GM18526 (cell line): ENCODE data around the gene WWOX.

Source experiments
- POLR2A ChIP-seq: IDR thresholded peaks from 3 replicates; pipeline ENCODE4 v1.6.1; 2011; ENCODE audit not compliant: insufficient read length; ENCODE audit errors: extremely low read depth

Gene WWOX

DNA sequence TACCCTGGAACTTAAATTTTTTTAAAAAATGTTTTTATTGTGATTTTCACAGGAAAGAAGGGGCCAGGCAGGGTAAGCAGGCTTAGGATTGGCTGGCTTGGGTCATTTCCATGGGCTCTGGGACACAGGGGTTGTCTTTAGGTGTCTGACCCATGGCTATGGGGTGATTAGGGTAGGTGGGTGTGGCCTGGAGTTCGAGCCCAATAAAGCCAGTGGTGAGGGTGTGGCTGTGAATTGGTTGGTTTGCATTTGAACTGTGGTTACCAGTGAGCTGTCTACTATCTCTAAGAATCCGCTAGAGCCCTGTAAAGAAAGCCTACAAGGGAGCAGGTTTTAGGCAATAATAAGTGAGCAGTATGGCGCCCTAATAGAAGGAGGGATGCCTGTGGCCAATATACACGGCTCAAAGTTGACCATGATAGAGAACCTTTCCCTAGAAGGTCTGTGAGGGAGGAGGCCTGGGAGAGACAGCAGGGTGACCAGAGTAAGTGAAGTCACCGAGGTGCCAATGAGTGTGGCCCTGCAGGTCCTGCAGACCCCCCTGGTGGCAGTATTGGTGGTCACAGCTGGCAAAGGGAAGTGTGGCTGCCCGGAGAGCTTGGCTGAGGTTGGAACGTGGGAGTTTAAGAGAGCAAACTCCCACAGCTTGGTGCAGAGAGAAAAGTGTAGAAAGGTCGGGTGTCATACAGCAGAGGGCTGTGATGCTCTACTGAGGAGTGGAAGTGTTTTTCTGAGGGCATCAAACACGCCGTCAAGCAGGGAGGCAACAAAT, 454.0 kb downstream of the WWOX start:
- no peak for TF ChIP-seq POLR2A

DNA sequence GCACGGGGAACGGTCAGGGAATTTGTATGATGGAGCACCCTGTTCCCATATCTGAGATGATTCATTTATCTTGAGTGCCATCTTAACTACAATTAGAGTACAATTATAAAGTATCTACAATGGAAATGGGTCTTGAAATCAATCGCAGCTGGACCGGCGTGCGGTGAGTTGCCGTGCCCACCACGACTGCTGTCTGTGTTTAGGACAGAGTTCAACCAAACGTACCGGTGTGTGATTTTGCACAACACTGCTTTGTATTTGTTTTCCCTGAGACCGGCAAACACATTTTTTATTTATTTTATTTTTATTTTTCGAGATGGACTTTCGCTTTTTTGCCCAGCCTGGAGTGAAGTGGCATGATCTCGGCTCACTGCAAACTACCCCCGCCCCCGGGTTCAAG, 457.0 kb downstream of the WWOX start:
- TF ChIP-seq POLR2A = no peak

DNA sequence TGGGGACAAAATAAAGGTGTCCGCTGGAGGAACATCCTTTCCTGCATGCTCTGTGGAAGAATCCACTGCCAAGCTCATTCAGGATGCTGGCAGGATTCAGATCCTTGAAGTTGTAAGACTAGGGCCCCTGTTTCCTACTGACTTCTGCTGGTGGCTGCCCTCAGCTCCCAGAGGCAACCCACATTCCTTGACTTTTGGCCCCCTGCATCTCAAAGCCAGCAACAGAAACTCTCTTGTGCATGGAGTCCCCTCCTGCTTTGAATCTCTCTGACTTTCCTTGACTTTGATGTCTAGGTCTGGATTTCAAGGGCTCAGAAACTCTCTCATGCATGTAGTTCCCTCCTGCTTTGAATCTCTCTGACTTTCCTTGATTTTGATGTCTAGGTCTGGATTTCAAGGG, 461.5 kb downstream of the WWOX start:
- no peak for TF ChIP-seq POLR2A

DNA sequence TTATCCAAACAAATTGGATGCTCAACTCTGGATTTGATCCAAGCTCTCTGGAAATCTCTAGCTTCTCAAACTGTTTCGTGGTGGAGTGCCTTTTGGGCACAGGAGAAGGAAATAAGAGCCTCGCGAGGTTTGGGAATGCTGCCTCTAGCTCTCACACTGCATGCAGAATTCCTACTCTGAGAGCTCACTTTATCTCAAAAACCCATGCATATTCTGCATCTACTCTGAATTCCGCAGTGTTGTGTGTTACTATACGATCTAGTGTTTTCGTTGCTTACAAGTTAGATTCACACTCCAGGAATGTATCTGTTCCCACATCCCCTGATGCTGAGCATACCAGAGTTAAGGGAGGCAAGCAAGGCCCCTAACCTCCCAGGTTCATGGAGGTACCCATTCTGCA, 462.7 kb downstream of the WWOX start:
- no peak for TF ChIP-seq POLR2A

DNA sequence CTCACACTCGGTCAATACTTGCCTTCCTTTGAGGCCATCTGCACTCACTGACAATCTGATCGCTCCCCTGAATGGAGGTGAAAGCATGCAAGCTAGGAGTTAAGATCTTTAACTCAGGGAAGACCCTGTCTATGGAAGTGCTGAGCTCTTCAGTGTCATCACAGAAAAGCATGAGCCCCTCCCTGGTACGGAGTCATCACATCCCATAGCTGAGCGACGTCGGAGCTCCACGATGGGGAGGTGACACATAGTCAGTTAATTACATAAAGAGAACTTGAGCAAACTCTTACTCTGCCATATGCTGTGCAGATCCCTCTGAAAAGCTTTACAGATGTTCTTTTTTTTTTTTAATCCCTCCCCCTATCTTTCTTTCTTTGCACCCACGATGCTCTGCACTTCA, 463.2 kb downstream of the WWOX start:
- TF ChIP-seq POLR2A = no peak

DNA sequence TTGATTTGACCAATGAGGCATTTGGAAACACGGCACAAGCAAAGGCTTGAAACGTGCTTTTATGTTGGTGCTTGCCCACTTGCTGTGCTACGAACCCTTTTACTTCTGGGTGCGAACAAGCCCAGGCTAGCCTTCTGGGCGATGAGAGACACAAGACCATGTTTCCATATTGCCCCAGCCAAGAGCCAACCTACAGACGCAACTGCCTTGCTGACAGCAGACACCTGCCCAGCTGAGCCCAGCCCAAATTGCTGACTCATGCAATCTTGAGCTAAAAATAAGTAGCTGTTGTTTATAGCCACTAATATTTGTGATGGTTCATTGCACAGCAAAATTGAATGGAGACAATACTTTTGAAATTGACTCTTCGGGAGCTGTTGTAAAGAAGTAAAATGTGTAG, 464.5 kb downstream of the WWOX start:
- TF ChIP-seq POLR2A = no peak

DNA sequence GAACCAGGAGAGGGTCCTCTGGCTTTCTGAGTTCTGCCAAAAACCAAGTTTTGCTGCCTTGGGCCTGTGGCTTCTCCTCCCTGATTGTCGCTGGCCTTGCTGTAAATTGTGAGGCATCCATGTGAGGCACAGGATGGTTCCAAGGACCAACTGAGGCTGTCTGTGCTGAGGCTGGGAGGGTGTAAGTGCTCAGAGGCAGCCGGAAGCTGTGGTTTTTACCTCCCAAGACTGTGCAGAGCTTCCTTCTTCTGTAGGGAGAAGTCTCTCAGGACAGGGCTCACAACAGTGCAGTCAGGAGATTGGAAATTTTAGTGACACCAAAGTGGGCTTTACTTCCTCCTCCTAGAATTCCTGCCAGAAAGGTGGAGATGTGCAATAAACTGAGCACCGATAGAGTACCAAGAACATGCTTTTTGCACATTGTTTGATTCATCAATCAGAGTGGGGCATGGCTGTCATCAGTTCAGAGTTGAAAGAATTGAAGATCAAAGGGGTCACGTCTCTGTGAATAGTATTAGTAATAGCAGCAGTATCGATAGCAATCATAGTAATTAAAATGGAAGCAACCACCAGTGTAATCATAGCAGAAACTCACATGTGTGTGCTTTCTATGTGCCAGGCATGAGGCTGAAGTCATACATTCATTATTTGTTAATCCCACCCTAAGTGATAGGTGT, 467.1 kb downstream of the WWOX start:
- TF ChIP-seq POLR2A = no peak

DNA sequence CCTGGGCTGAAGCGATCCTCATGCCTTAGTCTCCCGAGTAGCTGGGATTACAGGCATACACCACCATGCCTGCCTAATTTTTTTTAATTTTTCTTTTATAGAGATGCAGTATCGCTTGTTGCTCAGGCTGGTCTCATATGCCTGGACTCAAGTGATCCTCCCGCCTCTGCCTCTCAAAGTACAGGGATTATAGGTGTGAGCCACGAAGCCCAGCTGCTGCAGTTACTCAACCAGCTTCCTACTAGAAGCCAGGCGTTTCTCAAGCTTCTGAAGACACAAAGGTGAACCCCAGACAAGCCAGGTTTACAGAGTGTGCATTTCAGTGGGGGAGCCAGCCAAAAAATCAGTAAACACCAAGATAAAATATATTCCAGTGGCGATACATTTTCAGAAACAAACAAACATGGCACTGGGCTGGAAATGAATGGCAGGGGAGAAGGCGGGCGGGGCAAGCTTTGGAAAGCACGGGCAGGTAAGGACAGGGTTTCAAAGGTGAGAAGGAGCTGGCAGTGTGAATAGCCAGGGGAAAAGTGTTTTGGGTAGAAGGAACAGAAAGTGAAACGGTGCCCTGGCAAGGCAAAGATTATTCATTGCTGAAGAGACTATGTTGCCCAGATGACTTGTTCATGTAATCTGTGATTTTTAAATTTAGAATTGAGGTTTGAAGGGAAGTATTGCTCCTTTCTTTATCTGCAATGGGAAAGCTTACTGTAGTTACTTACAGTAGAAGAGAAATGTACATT, 471.1 kb downstream of the WWOX start:
- no peak for TF ChIP-seq POLR2A

DNA sequence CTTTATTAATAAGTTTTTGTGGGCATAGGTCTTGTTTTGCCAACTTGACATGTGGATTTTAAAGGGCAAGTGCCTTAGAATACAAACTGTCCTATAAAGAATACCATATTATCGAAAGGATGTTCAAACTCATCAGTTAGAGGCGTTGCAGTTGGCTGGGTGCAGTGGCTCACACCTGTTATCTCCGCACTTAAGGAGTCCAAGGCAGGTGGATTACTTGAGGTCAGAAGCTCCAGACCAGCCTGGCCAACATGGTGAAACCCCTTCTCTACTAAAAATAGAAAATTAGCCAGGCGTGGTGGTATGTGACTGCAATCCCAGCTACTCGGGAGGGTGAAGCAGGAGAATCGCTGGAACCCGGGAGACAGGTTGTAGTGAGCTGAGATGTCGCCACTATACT, 472.0 kb downstream of the WWOX start:
- TF ChIP-seq POLR2A = no peak

DNA sequence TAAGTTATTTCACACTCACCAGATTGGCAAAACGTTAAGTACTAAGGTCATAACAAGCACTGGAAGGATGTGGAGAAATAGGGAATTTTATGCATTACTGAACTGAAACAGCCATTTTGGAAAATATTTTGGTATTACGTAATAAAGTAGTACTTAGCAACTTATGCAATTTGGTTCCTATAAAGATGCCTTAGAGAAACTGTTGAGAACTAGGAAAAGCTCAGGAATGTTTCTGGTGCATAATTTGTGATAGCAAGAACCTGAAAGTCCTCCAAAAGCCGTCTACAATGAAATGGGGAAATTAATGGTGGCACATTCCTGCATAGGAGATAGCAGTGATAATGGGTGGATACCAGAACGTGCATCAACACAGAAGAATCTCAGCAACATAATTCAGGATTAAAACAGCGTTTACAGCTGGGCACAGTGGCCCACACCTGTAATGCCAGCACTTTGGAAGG, 472.5 kb downstream of the WWOX start:
- no peak for TF ChIP-seq POLR2A

DNA sequence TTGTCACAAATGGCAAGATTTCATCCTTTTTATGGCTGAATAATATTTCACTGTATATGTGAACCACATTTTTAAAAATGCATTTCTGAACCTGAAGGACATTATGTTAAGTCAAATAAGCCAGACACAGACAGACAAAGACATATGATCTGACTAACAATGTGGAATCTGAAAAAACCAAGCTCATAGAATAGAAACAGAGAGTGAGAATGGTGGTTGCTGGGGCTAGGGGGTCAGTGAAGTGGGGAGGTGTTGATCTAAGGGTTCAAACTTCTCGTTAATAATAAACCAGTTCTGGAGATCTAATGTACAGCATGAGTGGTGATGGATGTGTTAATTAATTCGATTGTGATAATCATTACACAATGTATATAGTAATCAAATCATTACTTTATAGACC, 475.1 kb downstream of the WWOX start:
- TF ChIP-seq POLR2A = no peak

DNA sequence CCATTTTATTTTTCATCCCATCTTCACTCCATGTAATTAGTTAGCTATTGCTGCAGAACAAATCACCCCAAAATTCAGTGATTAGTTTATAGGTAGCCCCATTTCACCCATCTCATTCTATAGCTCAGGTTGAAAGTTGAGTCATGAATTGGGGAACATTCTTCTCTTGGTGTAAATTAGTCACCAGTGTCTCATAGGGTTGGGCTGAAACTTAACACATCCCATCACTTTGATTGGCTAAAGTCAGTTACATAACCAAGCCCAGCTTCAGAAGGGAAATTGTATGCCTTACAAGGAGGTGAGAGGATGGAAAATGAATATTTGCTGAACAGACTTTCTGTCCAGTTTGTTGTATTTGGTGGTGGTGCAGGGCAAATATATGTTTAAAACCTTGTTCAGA, 477.5 kb downstream of the WWOX start:
- TF ChIP-seq POLR2A = no peak

DNA sequence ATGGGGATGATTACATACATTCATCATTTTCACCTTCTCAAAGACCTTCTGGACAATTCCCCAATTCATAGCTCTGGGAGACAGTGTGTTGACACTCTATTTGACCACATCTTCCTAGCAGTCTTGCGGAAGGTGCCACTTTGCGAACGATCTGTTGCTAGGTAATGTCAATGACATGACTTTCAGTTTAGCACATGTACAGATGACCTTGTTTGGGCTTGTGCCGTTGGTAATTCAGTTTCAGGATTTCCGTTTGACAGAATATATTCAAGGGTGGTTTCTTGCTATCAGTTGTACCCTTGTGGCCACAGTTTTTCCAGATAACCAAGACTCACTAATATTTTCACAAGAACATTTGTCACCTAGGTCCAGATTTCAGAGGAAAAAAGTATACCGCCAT, 478.2 kb downstream of the WWOX start:
- no peak for TF ChIP-seq POLR2A

DNA sequence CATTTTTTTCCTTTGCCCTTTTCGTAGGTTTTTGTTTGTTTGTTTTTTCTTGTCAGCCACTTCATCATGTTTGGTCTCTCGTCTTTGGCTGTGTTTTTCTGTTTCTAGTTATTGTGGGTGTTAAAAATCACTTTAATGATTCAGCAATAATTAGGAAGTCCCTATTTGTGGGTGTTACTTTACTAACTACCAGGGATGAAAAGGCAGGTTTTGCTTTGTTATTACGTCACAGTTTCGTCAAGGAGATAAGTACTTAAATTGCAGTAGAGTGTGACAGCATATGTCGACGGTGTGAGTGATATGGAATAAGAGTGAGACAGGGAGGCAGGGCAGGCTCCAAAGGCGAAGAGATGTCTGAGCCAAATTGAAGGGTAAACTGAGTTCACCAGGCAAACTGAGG, 479.6 kb downstream of the WWOX start:
- TF ChIP-seq POLR2A = no peak

DNA sequence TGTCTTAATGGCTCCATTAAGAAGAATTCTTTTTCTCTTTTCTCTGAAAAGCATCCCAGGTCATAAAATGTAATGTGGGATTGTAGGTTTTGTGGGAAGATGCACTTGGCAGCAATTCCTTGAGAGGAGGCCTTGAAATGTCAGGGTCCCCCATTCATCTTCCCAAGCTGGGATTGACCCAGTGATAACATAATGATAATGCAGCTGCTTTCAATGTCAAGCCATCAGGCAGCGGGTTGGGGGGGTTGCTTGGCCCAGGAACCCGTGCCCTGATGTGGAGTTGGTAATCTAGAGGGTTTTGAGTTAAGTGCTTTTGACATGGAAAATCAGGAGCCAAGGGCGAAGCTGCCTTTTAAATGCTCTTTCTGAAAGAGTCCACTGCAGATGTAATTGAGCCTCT, 484.0 kb downstream of the WWOX start:
- TF ChIP-seq POLR2A = no peak
